Neutrophil (primary cell): ENCODE data around the gene OR13J1.

Source experiments
- H3K27ac ChIP-seq: fragments of 200-600 bp; sonication (generic); 2 replicates; pipeline ENCODE4 v1.5.1; 2016; ENCODE audit warnings: mild to moderate bottlenecking, moderate library complexity
- H3K27me3 ChIP-seq: fragments of 200-600 bp; sonication (generic); 2 replicates; pipeline ENCODE4 v1.6.0; 2016; ENCODE audit warnings: mild to moderate bottlenecking
- H3K36me3 ChIP-seq: fragments of 200-600 bp; sonication (generic); 2 replicates; pipeline ENCODE4 v1.5.1; 2017
- H3K4me1 ChIP-seq, 2 experiments: fragments of 200-600 bp in 1 of 2; sonication (generic) in 1 of 2; 1 replicate in 1 of 2; 2 replicates in 1 of 2; pipeline versions ENCODE4 v1.5.1 to v1.6.1; 2013 to 2016; ENCODE audit warnings: low read depth in 1 of 2, low read length in 1 of 2, mild to moderate bottlenecking in 1 of 2, moderate library complexity in 1 of 2; ENCODE audit not compliant: control insufficient read depth in 1 of 2, insufficient read depth in 1 of 2
- H3K4me3 ChIP-seq, 2 experiments: fragments of 200-600 bp in 1 of 2; sonication (generic) in 1 of 2; 1 replicate in 1 of 2; 2 replicates in 1 of 2; pipeline ENCODE4 v1.5.1; 2013 to 2016; ENCODE audit warnings: low read depth in 1 of 2, low read length in 1 of 2, mild to moderate bottlenecking in 1 of 2, moderate library complexity in 1 of 2
- H3K9me3 ChIP-seq: fragments of 200-600 bp; sonication (generic); 2 replicates; pipeline ENCODE4 v1.5.1; 2016
- TF ChIP-seq, protein P1 (sequence below): fragments of 200-600 bp; sonication (generic); IDR thresholded peaks from 2 replicates; pipeline ENCODE4 v1.5.1; 2016; ENCODE audit warnings: antibody characterized with exemption

OR13J1 gene

DNA sequence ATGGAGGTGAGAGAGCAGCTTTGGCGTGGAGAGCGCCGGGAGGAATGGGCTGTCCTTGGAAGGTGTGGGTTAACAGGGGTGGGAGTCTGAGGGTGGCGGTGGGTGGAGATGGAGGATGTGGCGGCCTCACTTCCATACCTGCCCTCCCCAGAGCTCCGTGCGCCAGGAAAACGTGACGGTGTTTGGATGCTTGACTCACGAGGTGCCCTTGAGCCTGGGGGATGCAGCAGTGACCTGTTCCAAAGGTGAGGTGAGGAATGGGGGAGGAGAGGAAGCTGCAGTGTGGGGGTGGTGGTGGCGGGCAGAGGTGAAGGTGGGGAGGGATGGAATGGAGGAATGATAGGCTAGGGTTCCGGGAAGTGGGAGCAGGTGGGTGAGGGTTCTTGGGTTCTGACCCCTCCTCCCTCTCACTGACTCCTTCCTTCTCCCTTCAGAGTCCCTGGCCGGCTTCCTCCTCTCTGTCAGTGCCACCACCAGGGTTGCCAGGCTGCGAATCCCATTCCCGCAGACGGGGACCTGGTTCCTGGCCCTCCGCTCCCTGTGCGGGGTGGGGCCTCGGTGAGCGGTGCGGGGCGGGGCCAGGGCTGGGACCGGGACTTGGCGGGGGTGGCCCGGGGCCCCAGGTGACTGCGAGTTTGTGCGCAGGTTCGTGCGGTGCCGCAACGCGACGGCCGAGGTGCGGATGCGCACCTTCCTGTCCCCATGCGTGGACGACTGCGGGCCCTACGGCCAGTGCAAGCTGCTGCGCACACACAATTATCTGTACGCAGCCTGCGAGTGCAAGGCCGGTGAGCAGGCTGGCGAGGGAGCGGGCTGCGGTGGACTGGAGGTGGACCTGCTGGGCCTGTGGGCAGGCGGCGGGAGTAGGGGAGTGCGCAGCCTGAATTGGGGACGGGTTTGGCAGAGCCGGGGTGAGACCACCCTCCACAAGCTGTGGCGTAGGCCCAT lies 24.1 kb downstream of the OR13J1 start:
- H3K36me3 ChIP-seq = no peaks in the 10 kb centered on the region
- H3K9me3 ChIP-seq = no peaks in the 10 kb centered on the region
- peaks cover 44 to 53% of the 10 kb centered on the region in 2 experiments for H3K4me1 ChIP-seq
- peaks cover 76% of the 10 kb centered on the region for H3K27me3 ChIP-seq
- TF ChIP-seq, protein P1, sequence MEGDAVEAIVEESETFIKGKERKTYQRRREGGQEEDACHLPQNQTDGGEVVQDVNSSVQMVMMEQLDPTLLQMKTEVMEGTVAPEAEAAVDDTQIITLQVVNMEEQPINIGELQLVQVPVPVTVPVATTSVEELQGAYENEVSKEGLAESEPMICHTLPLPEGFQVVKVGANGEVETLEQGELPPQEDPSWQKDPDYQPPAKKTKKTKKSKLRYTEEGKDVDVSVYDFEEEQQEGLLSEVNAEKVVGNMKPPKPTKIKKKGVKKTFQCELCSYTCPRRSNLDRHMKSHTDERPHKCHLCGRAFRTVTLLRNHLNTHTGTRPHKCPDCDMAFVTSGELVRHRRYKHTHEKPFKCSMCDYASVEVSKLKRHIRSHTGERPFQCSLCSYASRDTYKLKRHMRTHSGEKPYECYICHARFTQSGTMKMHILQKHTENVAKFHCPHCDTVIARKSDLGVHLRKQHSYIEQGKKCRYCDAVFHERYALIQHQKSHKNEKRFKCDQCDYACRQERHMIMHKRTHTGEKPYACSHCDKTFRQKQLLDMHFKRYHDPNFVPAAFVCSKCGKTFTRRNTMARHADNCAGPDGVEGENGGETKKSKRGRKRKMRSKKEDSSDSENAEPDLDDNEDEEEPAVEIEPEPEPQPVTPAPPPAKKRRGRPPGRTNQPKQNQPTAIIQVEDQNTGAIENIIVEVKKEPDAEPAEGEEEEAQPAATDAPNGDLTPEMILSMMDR = no peak
- peak overlapping the region; percentile 75 for H3K27ac ChIP-seq
- peak overlapping the region; percentile 31 to 54 for H3K4me3 ChIP-seq

DNA sequence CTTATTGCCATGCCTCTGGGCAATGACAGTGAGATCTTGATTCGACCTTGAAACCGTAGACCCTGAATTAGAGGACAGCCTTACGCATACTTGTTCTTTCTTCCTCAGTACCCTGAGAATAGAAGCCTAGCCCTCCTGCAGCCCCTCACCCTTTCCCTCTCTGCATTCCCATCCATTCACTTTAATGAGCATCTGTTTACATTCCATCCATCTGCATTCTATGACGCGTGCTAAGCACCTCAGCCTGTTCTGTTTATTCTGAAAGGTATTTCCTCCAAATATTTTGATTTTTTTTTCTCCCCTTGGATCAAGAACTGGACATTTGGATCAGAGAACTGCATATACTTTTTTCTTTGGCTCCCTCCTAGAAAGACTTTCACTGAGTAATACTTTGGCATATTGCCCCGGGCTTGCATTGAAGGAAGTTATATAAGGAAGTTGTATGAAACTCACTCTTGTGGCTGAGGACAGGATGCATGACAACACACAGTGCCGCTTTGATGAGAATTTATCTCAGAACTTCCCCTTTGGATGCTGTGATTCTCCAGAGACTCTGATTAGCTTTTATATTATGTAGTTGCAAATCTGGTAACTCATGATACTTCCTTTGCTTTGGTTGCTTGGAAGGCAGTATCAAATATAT lies 25.5 kb downstream of the OR13J1 start:
- no peaks in the 10 kb centered on the region for H3K9me3 ChIP-seq
- TF ChIP-seq, protein P1 = peak; percentile 38
- peaks cover 76% of the 10 kb centered on the region for H3K27me3 ChIP-seq
- peaks cover 44 to 53% of the 10 kb centered on the region in 2 experiments for H3K4me1 ChIP-seq
- peak overlapping the region; percentile 75 for H3K27ac ChIP-seq
- H3K4me3 ChIP-seq = peak overlapping the region in 1 of 2 experiments; percentile 54
- H3K36me3 ChIP-seq = no peaks in the 10 kb centered on the region

DNA sequence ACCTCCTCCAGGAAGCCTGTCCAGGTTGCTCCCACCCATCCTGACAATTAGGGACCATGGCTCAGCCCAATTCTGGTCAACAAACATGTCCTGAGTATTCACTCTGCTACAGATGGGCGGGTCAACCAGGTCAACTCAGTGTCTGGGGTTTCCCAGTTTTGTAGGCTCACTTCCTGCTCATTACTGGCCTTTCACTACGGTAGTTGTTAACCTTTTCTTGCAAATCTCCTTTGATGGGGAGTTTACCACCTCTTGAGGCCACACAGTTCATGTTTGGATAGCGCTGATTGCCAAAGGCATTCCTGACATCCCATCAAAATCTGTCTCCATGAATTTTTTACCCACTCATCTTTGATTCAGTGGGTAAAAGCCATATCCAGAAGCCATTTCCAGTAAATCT lies 27.4 kb downstream of the OR13J1 start:
- Histone ChIP-seq H3K9me3 (no peaks in the 10 kb centered on the region), H3K4me3 (no peak overlapping the region), H3K4me1 (peaks cover 44 to 53% of the 10 kb centered on the region in 2 experiments), H3K36me3 (no peaks in the 10 kb centered on the region), H3K27ac (no peak overlapping the region), H3K27me3 (peaks cover 76% of the 10 kb centered on the region)
- TF ChIP-seq, protein P1 = no peak

DNA sequence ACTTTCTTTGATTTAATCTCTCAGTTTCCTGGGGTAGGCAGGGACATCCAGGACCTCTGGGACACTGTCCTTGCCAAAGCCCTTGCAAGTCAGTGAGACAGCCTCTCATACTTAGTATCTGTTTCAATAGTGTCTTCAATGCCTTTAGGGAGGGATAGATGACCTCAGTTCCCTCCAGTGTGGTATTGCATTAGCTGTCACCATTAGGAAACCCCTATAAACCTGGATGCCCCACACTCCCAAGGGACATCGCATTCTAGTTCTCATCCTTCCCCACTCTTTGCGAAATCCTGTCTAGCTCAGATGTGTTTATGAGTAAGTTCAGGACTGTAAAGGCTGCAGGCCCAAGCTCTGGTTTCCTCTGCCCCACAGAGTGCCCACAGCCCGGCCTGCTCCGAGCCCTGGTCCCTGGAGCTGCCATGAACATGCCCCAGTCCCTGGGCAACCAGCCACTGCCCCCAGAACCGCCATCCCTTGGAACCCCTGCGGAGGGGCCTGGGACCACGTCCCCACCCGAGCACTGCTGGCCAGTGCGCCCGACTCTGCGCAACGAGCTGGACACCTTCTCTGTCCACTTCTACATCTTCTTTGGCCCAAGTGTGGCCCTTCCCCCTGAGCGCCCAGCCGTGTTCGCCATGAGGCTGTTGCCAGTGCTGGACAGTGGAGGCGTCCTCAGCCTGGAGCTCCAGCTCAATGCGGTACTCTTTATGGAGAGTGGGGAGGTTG lies 28.0 kb downstream of the OR13J1 start:
- H3K4me3 ChIP-seq = no peak overlapping the region
- no peaks in the 10 kb centered on the region for H3K36me3 ChIP-seq
- TF ChIP-seq, protein P1 = no peak
- H3K27ac ChIP-seq = no peak overlapping the region
- H3K27me3 ChIP-seq = peaks cover 76% of the 10 kb centered on the region
- H3K4me1 ChIP-seq = peaks cover 44 to 53% of the 10 kb centered on the region in 2 experiments
- H3K9me3 ChIP-seq = no peaks in the 10 kb centered on the region

DNA sequence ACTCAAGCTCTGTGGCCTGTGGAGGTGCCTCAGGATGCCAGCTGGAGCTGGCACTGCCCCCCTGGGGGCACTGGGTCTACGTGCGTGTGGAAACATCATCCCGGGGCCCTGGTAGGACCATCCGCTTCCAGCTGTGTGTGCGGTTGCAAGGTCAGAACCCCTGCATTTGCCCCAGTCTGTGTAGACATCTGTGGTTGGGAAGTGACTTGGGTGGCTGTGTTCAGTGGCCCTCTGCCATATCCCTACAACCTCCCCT lies 28.6 kb downstream of the OR13J1 start:
- Histone ChIP-seq H3K4me1 (peaks cover 40 to 47% of the 10 kb centered on the region in 2 experiments), H3K36me3 (no peaks in the 10 kb centered on the region), H3K4me3 (no peak overlapping the region), H3K27ac (no peak overlapping the region), H3K9me3 (no peaks in the 10 kb centered on the region), H3K27me3 (peaks cover 76% of the 10 kb centered on the region)
- TF ChIP-seq, protein P1 = no peak
